GM10266 (cell line): ENCODE data around the gene FAM20C.

Experiments used
- DNase-seq: peaks from one replicate; pipeline ENCODE4 v3.0.0; 2012; ENCODE audit errors: extremely low spot score
- TF ChIP-seq, protein P1 (sequence below): IDR thresholded peaks from 2 replicates; pipeline ENCODE4 v1.5.1; 2012; ENCODE audit warnings: mild to moderate bottlenecking, low read depth; ENCODE audit not compliant: control insufficient read depth, insufficient read depth; ENCODE audit errors: missing control alignments

The FAM20C gene

DNA sequence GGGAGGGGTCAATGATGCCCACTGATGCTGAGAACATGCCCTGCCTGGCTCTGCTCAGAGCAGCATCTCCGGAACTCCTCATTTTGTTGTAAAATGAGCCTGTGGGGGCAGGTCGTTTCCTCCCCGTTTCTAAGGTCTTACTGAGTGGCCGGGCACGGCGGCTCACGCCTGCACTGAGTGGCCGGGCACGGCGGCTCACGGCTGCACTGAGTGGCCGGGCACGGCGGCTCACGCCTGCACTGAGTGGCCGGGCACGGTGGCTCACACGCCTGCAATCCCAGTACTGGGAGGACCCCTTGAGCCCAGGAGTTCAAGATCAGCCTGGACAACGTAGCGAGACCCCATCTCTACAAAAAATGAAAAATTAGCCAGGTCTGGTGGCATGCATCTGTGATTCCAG, 58.6 kb downstream of the FAM20C start:
- no peak for DNase-seq
- TF ChIP-seq, protein P1, sequence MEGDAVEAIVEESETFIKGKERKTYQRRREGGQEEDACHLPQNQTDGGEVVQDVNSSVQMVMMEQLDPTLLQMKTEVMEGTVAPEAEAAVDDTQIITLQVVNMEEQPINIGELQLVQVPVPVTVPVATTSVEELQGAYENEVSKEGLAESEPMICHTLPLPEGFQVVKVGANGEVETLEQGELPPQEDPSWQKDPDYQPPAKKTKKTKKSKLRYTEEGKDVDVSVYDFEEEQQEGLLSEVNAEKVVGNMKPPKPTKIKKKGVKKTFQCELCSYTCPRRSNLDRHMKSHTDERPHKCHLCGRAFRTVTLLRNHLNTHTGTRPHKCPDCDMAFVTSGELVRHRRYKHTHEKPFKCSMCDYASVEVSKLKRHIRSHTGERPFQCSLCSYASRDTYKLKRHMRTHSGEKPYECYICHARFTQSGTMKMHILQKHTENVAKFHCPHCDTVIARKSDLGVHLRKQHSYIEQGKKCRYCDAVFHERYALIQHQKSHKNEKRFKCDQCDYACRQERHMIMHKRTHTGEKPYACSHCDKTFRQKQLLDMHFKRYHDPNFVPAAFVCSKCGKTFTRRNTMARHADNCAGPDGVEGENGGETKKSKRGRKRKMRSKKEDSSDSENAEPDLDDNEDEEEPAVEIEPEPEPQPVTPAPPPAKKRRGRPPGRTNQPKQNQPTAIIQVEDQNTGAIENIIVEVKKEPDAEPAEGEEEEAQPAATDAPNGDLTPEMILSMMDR: no peak

DNA sequence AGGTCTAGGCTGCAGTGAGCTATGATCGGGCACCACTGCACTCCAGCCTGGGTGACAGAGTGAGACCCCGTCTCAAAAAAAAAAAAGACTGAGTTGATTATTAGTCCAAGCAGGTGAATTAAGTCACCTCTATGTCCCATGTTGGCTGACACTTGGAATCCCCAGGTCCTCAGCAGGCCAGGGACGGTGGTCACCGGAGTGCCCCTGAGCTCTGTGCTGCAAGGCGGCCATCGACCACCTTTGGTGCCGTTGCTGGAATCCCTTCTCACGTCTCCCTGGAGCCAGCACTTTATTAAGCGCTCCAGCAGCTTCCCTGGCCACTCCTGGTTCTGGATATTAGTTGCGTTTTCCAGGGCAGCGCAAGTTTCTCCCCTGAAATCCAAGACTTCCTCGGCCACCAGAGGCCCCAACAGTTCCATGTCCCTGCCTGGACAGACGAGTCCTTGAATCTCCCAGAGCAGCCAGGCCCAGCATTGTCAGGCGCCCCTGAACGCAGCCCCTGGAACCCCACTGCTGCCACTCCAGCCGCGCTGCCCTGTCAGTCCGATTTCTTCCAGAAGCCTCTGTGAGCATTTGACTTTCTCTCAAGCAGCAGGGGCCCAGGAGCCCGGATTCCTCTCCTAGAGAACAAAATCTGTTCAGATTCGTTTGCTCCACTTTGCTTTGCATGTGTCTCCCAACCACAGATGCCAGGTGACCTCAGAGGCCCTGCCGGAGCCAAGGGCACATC, 59.2 kb downstream of the FAM20C start:
- TF ChIP-seq, protein P1: no peak
- DNase-seq: no peak

DNA sequence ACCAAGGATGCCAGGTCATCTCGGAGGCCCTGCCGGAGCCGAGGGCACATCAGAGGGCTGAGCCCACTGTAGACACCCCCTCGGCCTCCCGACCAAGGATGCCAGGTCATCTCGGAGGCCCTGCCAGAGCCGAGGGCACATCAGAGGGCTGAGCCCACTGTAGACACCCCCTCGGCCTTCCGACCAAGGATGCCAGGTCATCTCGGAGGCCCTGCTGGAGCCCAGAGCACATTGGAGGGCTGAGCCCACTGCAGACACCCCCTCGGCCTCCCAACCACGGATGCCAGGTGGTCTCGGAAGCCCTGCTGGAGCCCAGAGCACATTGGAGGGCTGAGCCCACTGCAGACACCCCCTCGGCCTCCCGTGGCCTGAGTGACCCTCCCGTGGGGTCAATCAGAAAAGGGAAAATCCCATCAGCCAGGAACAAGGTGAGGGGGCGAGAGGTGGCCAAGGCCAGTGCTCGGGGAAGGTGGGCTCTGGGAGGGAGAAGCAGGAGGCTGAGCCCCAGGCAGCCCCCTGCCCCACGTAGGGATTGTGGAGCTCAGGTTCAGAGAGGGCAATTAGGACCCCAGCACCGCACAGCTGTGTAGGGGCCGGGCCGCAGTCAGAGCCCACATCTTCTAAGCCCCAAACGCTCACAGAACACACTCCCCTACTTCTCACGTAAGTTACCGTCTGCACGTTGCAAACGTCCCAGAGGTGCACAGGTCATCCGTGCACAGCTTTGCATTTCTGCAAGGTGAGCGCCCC, 60.0 kb downstream of the FAM20C start:
- DNase-seq: no peak
- TF ChIP-seq, protein P1: no peak

DNA sequence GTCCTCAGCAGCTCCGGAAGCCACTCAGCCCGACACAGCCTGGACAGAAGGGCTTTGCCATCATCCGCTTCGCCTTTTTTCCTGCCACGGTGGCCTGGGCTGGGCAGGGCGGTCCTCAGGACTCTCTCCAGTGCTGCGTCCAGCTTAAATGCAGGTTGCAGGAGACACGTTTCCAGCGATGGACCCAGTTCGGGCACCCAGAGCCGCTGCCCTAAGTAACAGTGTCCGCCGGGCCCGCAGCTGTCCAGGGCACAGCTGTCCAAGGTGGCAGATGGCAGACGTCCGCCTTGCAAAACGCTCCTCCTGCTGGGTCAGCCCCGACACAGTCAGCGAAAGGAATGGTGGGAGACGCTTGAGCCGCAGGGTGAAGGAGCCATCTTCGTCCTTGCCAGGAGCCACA, 60.6 kb downstream of the FAM20C start:
- DNase-seq: no peak
- TF ChIP-seq, protein P1: no peak

DNA sequence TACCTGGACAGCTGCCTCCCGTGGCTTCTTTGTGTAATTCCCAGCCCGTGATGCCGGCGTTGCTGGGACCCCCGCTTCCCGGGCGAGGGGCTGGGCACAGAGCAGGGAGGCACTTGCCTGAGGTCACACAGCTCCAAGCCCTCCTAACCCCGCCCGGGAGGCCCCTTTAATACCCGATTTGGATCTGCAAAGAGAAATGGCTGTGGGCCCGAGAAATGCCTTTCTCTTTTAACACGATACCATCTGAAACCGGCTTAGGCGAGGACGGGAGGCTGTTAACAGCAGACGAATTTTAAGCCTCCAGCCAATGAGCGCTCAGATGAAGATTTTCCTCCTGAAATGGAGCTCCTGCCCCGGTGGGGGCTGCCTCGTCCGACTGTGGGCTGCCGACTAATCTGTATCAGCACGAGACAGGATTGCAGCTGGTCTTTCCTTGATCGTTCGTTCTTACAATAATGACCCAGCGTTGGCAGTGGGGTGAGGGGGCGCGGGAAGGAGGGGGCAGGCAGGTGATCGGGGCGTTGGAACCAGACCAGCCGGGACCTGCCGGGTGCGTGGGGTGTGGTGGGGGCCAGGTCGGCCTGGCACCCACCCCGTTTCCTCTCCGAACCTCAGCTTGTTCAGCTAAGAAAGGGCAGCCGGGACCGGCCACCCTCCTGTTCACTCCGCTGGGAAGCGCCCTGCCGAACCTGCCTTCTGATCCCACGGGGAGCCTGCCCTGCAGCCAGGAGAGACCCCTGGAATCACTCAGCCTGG, 61.4 kb downstream of the FAM20C start:
- TF ChIP-seq, protein P1: no peak
- DNase-seq: no peak

DNA sequence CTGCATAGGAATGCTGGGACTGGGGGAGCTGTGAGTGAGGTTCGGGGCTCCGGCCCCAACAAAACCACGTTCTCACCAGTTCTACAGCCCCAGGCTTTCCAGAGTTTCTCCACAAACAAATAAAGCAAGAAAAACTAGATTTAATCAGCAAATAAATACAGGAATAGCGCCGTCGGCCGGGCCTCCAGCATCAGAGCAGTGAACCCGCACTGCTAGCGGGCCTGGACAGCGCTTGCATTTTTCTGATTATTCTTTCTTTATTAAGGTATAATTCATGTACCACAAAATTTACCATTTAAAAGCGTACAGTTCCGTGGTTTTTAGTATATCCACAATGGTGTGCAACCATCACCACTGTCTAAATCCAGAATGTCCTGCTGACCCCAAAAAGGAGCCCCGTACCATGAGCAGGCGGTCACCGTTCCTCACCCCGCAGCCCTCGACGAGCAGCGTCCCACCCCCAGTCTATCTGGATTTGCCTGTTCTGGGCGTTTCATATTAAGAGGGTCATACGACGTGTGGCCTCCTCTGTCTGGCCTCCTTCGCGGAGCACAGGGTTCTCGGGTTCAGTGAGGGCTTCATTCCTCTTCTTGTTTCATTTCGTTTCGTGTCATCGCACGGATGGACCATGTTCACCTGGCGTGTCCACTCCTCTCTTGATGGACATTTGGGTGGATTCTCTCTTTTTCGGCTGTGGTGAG, 62.1 kb downstream of the FAM20C start:
- DNase-seq: no peak
- TF ChIP-seq, protein P1: no peak
